Stomach (tissue), 4 donors: ENCODE results near the gene CASTOR1.

Experiments used
- EP300 ChIP-seq: sonication (generic); formaldehyde crosslinking; IDR thresholded peaks from one replicate; pipeline ENCODE4 v1.6.1; 2017; ENCODE audit warnings: antibody characterized with exemption
- POLR2A ChIP-seq, 4 donors: fragments of 450-650 bp; IDR thresholded peaks; one replicate each; pipeline ENCODE4 v1.6.1; 2016; ENCODE audit warnings: antibody characterized with exemption in 4 of 4, control low read depth in 2 of 4, mild to moderate bottlenecking in 1 of 4, moderate library complexity in 1 of 4
- POLR2AphosphoS5 ChIP-seq, 3 donors: sonication (generic); formaldehyde crosslinking; IDR thresholded peaks; one replicate each; pipeline ENCODE4 v1.6.1; 2016; ENCODE audit warnings: antibody characterized with exemption in 3 of 3
- TF ChIP-seq, protein P1 (sequence below), 7 experiments: fragments of 450-650 bp in 4 of 7; fragments of 200-600 bp in 3 of 7; sonication (generic) in 3 of 7; IDR thresholded peaks; one replicate each; pipeline ENCODE4 v1.5.1; 2016 to 2019; ENCODE audit warnings: antibody characterized with exemption in 7 of 7, control low read depth in 2 of 7, mild to moderate bottlenecking in 1 of 7

DNA sequence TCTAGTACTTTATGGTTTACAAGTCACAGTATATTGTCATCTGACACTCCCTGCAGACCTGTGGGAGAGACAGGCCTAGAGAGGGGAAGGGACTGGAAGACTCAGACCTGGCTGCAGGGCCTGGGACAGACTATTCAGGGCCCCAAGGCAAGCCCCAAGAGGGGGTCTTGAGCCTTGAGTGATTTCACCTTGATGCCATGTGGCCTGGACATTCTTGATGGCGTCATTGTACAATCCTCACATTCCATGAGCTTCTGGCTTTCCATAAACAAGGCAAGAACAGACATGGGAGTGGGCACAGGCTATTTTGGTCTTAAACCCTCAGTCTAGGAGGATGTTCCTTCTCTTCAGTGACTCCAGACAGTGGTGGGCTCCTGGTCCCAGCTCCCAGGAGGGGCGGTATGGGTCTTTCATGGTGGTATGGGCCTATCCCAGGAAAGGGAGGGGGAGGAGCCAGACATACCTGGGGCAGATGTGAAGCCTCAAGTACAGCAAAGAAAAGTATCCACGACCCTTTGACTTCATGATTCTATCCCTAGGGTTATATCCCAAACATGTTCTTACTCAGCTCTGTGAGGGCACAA lies 39.3 kb upstream of the CASTOR1 start:
- TF ChIP-seq, protein P1, sequence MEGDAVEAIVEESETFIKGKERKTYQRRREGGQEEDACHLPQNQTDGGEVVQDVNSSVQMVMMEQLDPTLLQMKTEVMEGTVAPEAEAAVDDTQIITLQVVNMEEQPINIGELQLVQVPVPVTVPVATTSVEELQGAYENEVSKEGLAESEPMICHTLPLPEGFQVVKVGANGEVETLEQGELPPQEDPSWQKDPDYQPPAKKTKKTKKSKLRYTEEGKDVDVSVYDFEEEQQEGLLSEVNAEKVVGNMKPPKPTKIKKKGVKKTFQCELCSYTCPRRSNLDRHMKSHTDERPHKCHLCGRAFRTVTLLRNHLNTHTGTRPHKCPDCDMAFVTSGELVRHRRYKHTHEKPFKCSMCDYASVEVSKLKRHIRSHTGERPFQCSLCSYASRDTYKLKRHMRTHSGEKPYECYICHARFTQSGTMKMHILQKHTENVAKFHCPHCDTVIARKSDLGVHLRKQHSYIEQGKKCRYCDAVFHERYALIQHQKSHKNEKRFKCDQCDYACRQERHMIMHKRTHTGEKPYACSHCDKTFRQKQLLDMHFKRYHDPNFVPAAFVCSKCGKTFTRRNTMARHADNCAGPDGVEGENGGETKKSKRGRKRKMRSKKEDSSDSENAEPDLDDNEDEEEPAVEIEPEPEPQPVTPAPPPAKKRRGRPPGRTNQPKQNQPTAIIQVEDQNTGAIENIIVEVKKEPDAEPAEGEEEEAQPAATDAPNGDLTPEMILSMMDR (IDR thresholded peaks at IDR 0.05) = no peak
- no peak for TF ChIP-seq POLR2A (IDR thresholded peaks at IDR 0.05)
- no peak for TF ChIP-seq EP300
- no peak for TF ChIP-seq POLR2AphosphoS5 (IDR thresholded peaks at IDR 0.05)
